ENCODE results near the gene PPIL6. TPM values are rescaled to one million over a fixed set of nuclear protein-coding genes. Genes with fewer than 3 reads are reported as not detected.

Gene PPIL6
- total RNA-seq, 4 donors from 2014 or later = 0.59 to 18.0 (median 4.6) TPM

DNA sequence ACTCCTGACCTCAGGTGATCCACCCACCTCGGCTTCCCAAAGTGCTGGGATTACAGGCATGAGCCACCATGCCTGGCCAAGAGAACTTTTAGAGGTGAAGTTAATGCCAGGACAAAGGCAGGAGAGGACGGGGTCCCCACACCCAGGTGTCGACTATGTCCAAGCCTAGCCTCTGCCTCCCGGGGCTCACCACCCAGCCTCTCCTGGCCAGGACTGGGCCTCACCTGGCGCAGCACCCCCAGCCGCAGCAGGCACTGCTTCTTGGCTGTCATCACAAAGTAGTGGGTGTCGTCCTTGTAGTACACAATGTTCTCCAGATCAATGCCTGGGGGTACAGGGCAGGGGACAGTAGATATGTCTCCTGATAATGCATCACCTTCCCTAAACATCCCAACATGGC lies 10.9 kb upstream of the PPIL6 start:
- Histone ChIP-seq H3K27me3 (no peaks in the 10 kb centered on the region), H3K36me3 (no peaks in the 10 kb centered on the region), H3K9me3 (no peaks in the 10 kb centered on the region), H3K4me1 (no peaks in the 10 kb centered on the region), H3K4me3 (no peak overlapping the region), H3K27ac (no peak overlapping the region)
- TF ChIP-seq, protein P1, sequence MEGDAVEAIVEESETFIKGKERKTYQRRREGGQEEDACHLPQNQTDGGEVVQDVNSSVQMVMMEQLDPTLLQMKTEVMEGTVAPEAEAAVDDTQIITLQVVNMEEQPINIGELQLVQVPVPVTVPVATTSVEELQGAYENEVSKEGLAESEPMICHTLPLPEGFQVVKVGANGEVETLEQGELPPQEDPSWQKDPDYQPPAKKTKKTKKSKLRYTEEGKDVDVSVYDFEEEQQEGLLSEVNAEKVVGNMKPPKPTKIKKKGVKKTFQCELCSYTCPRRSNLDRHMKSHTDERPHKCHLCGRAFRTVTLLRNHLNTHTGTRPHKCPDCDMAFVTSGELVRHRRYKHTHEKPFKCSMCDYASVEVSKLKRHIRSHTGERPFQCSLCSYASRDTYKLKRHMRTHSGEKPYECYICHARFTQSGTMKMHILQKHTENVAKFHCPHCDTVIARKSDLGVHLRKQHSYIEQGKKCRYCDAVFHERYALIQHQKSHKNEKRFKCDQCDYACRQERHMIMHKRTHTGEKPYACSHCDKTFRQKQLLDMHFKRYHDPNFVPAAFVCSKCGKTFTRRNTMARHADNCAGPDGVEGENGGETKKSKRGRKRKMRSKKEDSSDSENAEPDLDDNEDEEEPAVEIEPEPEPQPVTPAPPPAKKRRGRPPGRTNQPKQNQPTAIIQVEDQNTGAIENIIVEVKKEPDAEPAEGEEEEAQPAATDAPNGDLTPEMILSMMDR (IDR thresholded peaks at IDR 0.05) = no peak
- no peak for TF ChIP-seq POLR2A (IDR thresholded peaks at IDR 0.05)
- no peak for DNase-seq
- intact Hi-C loops (cut with DNase I; ENCODE audit: low total_unique reads) = loop anchor here (10.0 kb wide), 1 partner anchor 67 kb away; the partner anchor contains the start of gene CD164

DNA sequence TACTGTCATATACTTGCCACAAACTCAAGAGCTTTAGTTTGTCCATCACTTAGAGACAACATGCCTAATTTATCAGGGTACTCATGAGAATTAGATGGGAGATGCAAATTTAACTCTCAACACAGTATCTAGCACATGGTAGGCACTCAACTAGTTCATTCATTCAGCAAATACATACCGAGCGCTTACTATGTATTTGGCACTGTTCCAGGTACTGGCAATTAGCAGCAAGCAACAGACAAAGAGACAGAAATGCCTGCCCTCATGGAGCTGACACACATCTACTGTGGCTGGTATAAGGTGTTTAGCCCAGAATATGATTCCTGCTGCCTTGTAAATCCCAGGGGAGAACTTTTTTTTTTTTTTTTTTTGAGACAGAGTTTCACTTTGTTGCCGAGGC lies 10.4 kb upstream of the PPIL6 start:
- no peaks in the 10 kb centered on the region for H3K9me3 ChIP-seq
- TF ChIP-seq, protein P1 (IDR thresholded peaks at IDR 0.05) = no peak
- no peak for TF ChIP-seq POLR2A (IDR thresholded peaks at IDR 0.05)
- no peaks in the 10 kb centered on the region for H3K27me3 ChIP-seq
- no peak overlapping the region for H3K4me3 ChIP-seq
- H3K36me3 ChIP-seq = no peaks in the 10 kb centered on the region
- DNase-seq = no peak
- no peaks in the 10 kb centered on the region for H3K4me1 ChIP-seq
- intact Hi-C loops (cut with DNase I; ENCODE audit: low total_unique reads) = loop anchor here (10.0 kb wide), 1 partner anchor 66 kb away; the partner anchor contains the start of gene CD164
- no peak overlapping the region for H3K27ac ChIP-seq

DNA sequence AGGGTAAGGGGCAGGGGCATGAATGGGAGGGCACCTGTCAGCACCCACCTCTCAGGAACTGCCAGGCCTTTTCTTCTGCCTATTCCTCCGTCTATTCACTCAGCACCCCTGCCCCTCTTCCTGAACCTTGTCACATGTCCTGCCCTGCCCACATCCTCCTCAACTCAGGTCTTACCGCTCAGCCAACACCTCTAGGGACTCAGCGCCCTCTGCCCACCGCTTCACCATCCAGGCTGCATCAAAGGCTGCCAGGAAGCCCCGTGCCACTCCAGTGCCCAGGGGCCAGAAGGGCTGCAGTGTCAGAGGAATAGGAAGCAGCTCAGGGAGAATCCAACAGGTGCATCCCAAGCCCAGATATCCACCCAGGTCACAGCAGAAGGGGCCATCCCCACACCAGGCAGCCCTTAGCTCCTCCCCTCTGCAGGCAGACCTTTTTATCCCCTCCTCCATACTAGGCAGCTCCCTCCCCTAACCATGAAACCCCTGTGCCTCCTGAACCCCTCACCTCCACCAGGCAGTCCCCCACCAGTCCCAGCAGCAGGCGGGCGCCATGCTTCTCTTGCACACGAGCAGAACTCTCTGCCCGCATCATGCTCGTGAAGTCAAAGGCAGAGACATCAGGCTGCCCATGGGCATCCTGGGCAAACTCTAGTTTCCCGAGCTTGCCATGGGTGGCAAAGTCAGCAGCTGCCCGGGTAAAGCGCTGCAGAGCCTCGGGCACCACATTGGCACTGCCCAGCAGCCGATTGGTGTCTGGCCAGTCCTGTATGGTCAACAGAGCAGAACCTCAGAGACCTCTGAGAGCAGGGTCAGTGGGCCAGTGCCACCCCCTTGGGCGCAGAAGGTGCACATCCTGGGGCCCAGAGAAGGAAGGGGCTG lies 9.6 kb upstream of the PPIL6 start:
- no peak overlapping the region for H3K4me3 ChIP-seq
- no peaks in the 10 kb centered on the region for H3K36me3 ChIP-seq
- no peak for DNase-seq
- no peaks in the 10 kb centered on the region for H3K4me1 ChIP-seq
- TF ChIP-seq POLR2A (IDR thresholded peaks at IDR 0.05) = no peak
- TF ChIP-seq, protein P1 (IDR thresholded peaks at IDR 0.05) = no peak
- intact Hi-C loops (cut with DNase I; ENCODE audit: low total_unique reads) = loop anchor here (10.0 kb wide), 1 partner anchor 65 kb away; the partner anchor contains the start of gene CD164
- H3K9me3 ChIP-seq = no peaks in the 10 kb centered on the region
- H3K27me3 ChIP-seq = no peaks in the 10 kb centered on the region
- H3K27ac ChIP-seq = no peak overlapping the region

DNA sequence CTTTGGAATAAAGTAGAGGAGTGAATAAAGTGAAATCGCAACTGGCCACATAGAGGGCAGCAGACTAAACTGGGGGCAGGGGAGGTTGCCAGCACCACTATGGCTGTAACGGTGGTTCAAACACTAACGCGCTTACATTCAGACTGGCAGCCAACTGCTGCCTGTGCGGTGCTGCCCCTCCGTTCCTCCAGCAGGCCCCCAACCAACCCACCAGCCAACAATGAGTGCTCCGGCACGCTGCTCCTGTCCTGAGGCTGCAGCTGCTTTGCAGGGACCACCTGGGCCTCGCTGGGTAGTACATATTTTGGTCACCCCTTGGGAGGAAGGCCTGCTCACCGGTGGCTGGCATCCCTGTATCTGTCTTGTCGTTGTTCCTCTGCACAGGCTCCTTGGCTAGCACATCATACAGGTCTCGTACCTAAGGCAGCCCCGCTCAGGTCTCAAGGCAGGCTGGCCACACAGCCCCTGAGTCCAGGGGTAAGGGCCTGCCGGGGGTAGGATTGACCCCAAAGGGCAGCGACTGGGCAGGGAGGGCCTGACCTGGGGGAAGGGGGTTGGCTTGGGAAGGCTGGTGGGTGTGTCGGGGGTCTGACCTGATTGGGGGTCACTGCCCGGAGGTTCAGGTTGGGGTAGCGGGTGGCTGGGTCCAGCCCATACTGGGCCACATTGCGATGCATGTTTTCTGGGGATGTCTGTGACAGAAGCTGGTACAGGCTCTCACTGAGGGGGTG lies 8.8 kb upstream of the PPIL6 start:
- H3K27ac ChIP-seq = no peak overlapping the region
- H3K36me3 ChIP-seq = no peaks in the 10 kb centered on the region
- H3K27me3 ChIP-seq = no peaks in the 10 kb centered on the region
- H3K4me3 ChIP-seq = no peak overlapping the region
- intact Hi-C loops (cut with DNase I; ENCODE audit: low total_unique reads) = no loop called here
- DNase-seq = no peak
- H3K9me3 ChIP-seq = no peaks in the 10 kb centered on the region
- H3K4me1 ChIP-seq = no peaks in the 10 kb centered on the region
- no peak for TF ChIP-seq POLR2A (IDR thresholded peaks at IDR 0.05)
- TF ChIP-seq, protein P1 (IDR thresholded peaks at IDR 0.05) = no peak

DNA sequence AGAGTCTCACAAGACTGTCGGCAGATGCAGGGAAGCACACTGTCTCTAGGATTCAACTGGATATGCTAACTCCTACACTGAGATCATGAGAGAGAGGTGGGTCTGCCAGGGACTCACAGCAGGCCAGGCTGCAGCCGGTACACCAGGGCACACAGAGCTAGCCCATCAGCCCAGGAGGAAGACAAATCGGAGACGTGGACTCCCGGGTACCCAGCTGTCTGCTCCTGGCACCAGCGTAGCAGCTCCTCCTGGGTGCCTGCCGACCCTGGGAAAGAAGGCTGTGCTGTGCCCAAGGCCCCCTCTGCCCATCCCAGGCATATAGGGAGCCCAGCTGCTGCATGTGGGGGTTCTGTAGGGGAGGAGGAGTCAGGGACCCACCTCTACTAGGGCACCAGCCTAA lies 8.2 kb upstream of the PPIL6 start:
- no peak for TF ChIP-seq POLR2A (IDR thresholded peaks at IDR 0.05)
- TF ChIP-seq, protein P1 (IDR thresholded peaks at IDR 0.05) = no peak

More for the DNA sequence above, 8.2 kb upstream of the PPIL6 start:
- Histone ChIP-seq H3K27me3 (no peaks in the 10 kb centered on the region), H3K4me1 (no peaks in the 10 kb centered on the region), H3K27ac (no peak overlapping the region), H3K36me3 (no peaks in the 10 kb centered on the region), H3K4me3 (no peak overlapping the region), H3K9me3 (no peaks in the 10 kb centered on the region)
- intact Hi-C loops (cut with DNase I; ENCODE audit: low total_unique reads) = no loop called here
- no peak for DNase-seq
